Activated naive CD4-positive, alpha-beta T cell treated with anti-CD3 and anti-CD28 coated beads, Interleukin-2, amount 50 U/mL, for 16 hours (primary cell): ENCODE results near the gene DPM2.

Experiments
- DNase-seq: peaks from one replicate; pipeline ENCODE4 v3.0.0-alpha.2; 2020

DPM2 gene

GRCh38 chr9:127972236-127972871, 34.7 kb upstream of the DPM2 start:
- peak; percentile 13 for DNase-seq

- DNase-seq = peak; percentile 22
Observed at GRCh38 chr9:127971357-127972235, 33.9 kb upstream of the DPM2 start.

GRCh38 chr9:127970401-127971313, 33.0 kb upstream of the DPM2 start:
- peak; percentile 74 for DNase-seq

GRCh38 chr9:127968700-127969383, 31.2 kb upstream of the DPM2 start:
- no peak for DNase-seq

- DNase-seq = peak; percentile 55
Observed at GRCh38 chr9:127968042-127968441, 30.4 kb upstream of the DPM2 start.

GRCh38 chr9:127967151-127967809, 29.6 kb upstream of the DPM2 start:
- no peak for DNase-seq

- no peak for DNase-seq
Observed at GRCh38 chr9:127966416-127967150, 28.9 kb upstream of the DPM2 start.

GRCh38 chr9:127965953-127966352, 28.3 kb upstream of the DPM2 start:
- no peak for DNase-seq

GRCh38 chr9:127963359-127964064, 25.9 kb upstream of the DPM2 start:
- no peak for DNase-seq

GRCh38 chr9:127963041-127963358, 25.3 kb upstream of the DPM2 start:
- no peak for DNase-seq

- DNase-seq = no peak
Observed at GRCh38 chr9:127962278-127962677, 24.6 kb upstream of the DPM2 start.

- no peak for DNase-seq
Observed at GRCh38 chr9:127961613-127962155, 24.0 kb upstream of the DPM2 start.

- no peak for DNase-seq
Observed at GRCh38 chr9:127961155-127961490, 23.5 kb upstream of the DPM2 start.

- no peak for DNase-seq
Observed at GRCh38 chr9:127960410-127961154, 22.9 kb upstream of the DPM2 start.

GRCh38 chr9:127959841-127960409, 22.3 kb upstream of the DPM2 start:
- no peak for DNase-seq

GRCh38 chr9:127959398-127959797, 21.7 kb upstream of the DPM2 start:
- DNase-seq = no peak

- no peak for DNase-seq
Observed at GRCh38 chr9:127958728-127959127, 21.1 kb upstream of the DPM2 start.

- DNase-seq = peak; percentile 89
Observed at GRCh38 chr9:127955294-127956015, 17.8 kb upstream of the DPM2 start.

GRCh38 chr9:127954831-127955293, 17.2 kb upstream of the DPM2 start:
- no peak for DNase-seq
